Motor neuron (in vitro differentiated cells): ENCODE data around the gene PATZ1. TPM values are rescaled to one million over a fixed set of nuclear protein-coding genes. Genes with fewer than 3 reads are reported as not detected.
"Not testable (repeated sequence)": the region's sequence is repeated elsewhere in the genome, so short reads cannot be mapped to it uniquely, and the experiment has no call there.

ENCODE experiments used
- ATAC-seq, 8 experiments: fragments of 200-7000 bp; cut with Tn5 transposase; replicated peaks in 6 of 8; 2 replicates each; pipeline ENCODE4 v1.8.0; 2021; ENCODE audit warnings: mild to moderate bottlenecking in 8 of 8, moderate library complexity in 8 of 8
- H3K27ac ChIP-seq, 2 donors: fragments of 250-450 bp; sonication (Bioruptor Pico); 2 replicates each; pipeline ENCODE4 v1.9.0; 2021; ENCODE audit warnings: antibody characterized with exemption in 2 of 2, mild to moderate bottlenecking in 2 of 2, moderate library complexity in 1 of 2
- H3K4me1 ChIP-seq, 2 donors: fragments of 250-450 bp; sonication (Bioruptor Pico); replicated peaks in 1 of 2; 2 replicates each; pipeline ENCODE4 v1.6.1; 2021; ENCODE audit warnings: antibody characterized with exemption in 2 of 2, mild to moderate bottlenecking in 2 of 2, moderate library complexity in 1 of 2
- H3K4me3 ChIP-seq, 5 donors: fragments of 250-450 bp; sonication (Bioruptor Pico); 2 replicates each; pipeline ENCODE4 v1.9.0; 2021; ENCODE audit warnings: antibody characterized with exemption in 5 of 5, mild to moderate bottlenecking in 5 of 5, moderate library complexity in 4 of 5
- WGBS, 10 experiments: fragments of 450-650 bp; shearing (Covaris generic); methylation state at CpG; one replicate each; pipeline ENCODE4 v1.0.0; 2022; 5-methylcytosine and 5-hydroxymethylcytosine counted together
- in situ Hi-C, 9 experiments: fragments of 400-800 bp; cut with MboI; loops; one replicate each; pipeline ENCODE4 v1.15.0; 2021; ENCODE audit warnings: low sequenced_read_pairs in 9 of 9, low pct_unique_long_range_greater_than_20kb in 2 of 9; ENCODE audit not compliant: unreplicated experiment in 9 of 9
- total RNA-seq, 8 experiments: library from RNA; unstranded; fragments of 300-600 nt; gene quantifications; 2 replicates each; pipeline versions ENCODE4 v1.2.3 to v1.2.4, GENCODE V29; 2022

Gene PATZ1
- total RNA-seq, 8 experiments from 2014 or later = 4.7 to 69.6 (median 31.9) TPM

DNA sequence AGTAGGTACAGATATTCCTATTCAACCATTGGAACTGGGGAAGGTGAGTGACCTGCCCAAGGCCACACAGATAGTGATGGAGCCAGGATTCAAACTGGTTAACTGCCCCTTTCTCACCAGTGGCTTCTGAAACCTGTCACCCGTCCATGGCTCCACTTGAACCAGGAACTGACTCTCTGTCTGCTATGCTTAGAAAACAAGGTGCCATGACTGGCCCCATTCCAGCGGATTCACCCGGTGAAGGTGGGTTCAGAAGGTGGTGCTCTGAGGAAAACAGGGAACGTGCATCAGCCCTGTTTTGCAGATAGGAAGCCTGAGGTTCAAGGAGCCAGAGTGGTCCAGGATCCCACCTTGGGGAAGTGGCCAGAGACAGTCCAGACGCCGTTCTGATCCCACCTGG lies 2.6 kb upstream of the PATZ1 start:
- Histone ChIP-seq H3K4me1 (peaks cover 8 to 16% of the 10 kb centered on the region in 2 donors), H3K4me3 (no peak overlapping the region), H3K27ac (no peak overlapping the region)
- 81 to 100% (median 97%) methylated on average over 1 to 6 of the region's 6 CpGs; no CpG with 5 or more reads in 2 of the 10 experiments for WGBS, 10 experiments
- no peak for ATAC-seq
- in situ Hi-C loops = no loop called here

- in situ Hi-C loops, ATAC-seq: not testable (repeated sequence)
- peaks cover 8 to 16% of the 10 kb centered on the region in 2 donors for H3K4me1 ChIP-seq
- WGBS, 10 experiments = 58 to 100% (median 60%) methylated on average over 1 to 3 of the region's 16 CpGs; no CpG with 5 or more reads in 3 of the 10 experiments
- H3K4me3 ChIP-seq = peak overlapping the region; percentile 49 to 97 (median 67)
- peak overlapping the region; percentile 96 to 99 for H3K27ac ChIP-seq
Observed at GRCh38 chr22:31348009-31348337, 1.8 kb upstream of the PATZ1 start.

GRCh38 chr22:31347251-31348008 lies 1.3 kb upstream of the PATZ1 start:
- peak overlapping the region; percentile 96 to 99 for H3K27ac ChIP-seq
- peak; percentile 7 to 62 (median 18) for ATAC-seq
- in situ Hi-C loops = no loop called here

DNA sequence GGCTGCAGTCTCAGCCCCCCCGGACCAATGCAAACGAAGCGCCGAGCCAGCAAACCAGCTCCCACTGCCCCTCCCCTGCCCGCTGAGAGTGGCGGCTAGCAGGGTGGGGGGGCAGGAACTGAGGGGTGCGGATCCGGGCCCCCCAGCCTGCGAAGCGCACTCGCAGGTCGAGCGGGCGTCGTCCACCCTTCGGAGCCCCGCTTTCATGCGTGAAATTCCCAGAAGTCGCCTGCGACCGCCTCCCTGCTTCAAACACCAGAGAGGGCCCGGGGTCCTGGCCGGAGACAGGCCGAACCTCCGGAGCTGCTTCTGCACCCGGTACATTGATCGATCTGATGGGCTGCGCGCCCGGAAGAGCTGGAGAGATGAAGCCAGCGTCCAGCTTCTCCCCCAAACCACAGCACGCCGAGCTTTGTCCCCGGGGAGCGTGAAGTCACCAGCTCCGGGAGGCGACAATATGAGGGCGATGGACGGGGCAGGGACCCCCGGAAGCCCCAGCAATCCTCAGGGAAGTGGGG lies 646 bp upstream of the PATZ1 start:
- H3K4me1 ChIP-seq = peaks cover 15 to 22% of the 10 kb centered on the region in 2 donors
- peak; percentile 6 to 37 (median 15) for ATAC-seq
- in situ Hi-C loops = no loop called here
- H3K27ac ChIP-seq = peak overlapping the region; percentile 96 to 99
- 0% methylated on average over 8 of the region's 40 CpGs; no CpG with 5 or more reads in 9 of the 10 experiments for WGBS, 10 experiments
- peak overlapping the region; percentile 49 to 97 (median 67) for H3K4me3 ChIP-seq

More at GRCh38 chr22:31347251-31348008, 1.3 kb upstream of the PATZ1 start:
- H3K4me1 ChIP-seq = peaks cover 8 to 16% of the 10 kb centered on the region in 2 donors
- H3K4me3 ChIP-seq = peak overlapping the region; percentile 49 to 97 (median 67)
- 0 to 9% (median 3%) methylated on average over 1 to 28 of the region's 50 CpGs; no CpG with 5 or more reads in 5 of the 10 experiments for WGBS, 10 experiments

DNA sequence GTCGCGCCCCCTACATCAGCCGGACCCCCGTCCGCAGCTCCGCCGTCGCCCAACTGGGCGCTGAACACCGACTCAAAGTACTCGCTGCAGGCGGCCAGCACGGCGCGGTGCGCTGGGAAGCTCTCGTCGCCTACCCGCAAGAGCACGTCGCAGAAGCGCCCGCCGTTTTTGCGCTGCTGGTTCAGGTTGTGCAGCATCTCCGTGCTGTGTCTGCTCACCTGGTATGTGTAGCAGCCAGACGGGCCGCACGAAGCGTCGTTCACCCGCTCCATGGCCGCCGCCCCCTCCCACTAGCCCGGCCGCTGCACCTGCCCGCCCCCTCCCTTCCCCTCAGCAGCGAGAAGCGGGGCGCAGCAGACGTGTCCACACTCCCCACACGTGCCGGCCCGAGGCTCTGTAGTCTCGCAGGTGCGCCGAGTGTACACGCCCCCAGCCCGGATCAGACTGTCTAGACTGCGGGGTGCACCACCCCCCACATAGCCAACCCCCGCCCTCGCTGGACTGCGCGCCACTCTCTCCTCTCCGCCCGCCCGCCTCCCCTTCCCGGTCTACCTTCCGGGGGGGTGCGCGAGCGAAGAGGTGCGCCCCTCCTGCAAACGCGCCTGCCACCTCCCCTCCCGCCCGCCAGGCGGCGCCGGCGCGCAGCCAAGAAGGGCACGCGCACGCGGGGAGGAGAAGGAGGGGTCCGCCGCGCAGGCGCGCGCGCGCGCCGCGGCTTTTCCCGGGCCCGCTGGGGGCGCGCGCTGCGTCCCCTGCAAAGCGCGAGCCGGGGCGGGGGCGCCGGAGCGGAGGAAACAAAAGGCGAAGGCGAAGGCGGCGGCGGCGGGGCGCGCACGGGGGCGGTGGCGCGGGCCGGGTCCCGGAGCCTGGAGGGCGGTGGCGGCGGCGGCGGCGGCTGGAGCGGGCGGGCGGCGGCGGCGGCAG lies 553 bp downstream of the PATZ1 start:
- in situ Hi-C loops = no loop called here
- peak; percentile 44 to 66 (median 54) for ATAC-seq
- Histone ChIP-seq H3K4me1 (peaks cover 25 to 30% of the 10 kb centered on the region in 2 donors), H3K27ac (peak overlapping the region; percentile 96 to 99), H3K4me3 (peak overlapping the region; percentile 49 to 97 (median 67))
- WGBS, 10 experiments = no CpG with 5 or more reads among the region's 126 CpGs

DNA sequence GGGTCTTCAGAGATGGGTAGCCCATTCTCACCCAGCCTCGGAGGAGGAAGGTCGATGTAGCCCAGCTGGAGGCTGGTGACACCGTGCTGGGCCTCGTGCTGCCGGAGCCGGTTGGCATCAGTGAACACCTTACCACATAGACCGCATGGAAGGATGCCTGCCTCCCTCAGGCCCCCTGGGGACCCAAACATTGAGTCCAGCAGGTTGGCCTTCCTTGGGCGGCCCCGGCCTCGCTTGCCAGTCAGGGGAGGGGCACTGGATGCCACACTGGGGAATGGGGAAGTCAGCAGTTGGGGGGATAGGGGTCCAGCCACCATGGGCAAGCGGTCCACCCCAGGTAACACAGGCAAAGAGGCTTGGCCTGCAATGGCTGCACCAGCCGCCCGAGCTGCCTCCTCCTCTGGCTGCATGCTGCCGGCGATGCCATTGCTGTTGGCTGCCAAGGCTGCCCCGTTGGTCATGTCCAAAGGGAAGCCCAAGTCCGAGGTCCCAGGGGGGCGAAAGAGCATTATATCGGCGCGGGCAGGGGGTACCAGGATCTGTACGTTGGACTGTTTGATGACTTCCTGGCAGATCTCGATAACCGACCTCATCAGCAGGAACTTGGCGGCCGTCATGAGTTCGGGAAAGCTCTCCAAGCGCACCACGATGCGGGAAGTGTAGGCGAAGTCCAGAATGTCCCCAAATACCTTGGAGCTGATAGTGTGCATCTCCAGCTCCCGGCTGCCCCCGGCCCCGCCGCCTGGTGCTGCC lies 1.4 kb downstream of the PATZ1 start:
- Histone ChIP-seq H3K4me1 (peaks cover 20 to 29% of the 10 kb centered on the region in 2 donors), H3K4me3 (peak overlapping the region; percentile 49 to 97 (median 67)), H3K27ac (peak overlapping the region; percentile 96 to 99)
- 6 to 70% (median 41%) methylated on average over 1 to 8 of the region's 35 CpGs; no CpG with 5 or more reads in 5 of the 10 experiments for WGBS, 10 experiments
- in situ Hi-C loops = no loop called here
- no peak for ATAC-seq

DNA sequence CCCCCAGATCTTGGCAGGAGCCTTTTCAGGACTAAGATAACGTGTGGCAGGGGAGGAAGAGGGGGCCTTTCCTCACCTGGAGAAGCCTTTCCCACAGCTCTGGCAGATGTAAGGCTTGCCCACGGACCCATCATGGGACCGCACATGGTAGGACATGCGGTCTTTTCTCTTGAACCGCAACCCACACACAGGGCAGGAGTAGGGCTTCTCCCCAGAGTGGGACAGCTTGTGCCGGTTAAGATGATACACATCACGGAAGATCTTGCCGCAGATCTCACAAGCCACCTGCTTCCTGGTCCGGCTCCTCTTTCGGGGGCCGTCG lies 1.9 kb downstream of the PATZ1 start:
- Histone ChIP-seq H3K27ac (peak overlapping the region; percentile 96 to 99), H3K4me1 (peaks cover 20 to 32% of the 10 kb centered on the region in 2 donors), H3K4me3 (peak overlapping the region; percentile 49 to 97 (median 67))
- WGBS, 10 experiments = 28 to 97% (median 60%) methylated on average over 2 to 6 of the region's 12 CpGs; no CpG with 5 or more reads in 6 of the 10 experiments
- ATAC-seq = no peak
- in situ Hi-C loops = no loop called here

GRCh38 chr22:31343235-31344191 lies 2.6 kb downstream of the PATZ1 start:
- ATAC-seq = peak in 5 of 8 experiments; percentile 30 to 41 (median 37)
- Histone ChIP-seq H3K4me3 (peak overlapping the region; percentile 49 to 97 (median 67)), H3K4me1 (peaks cover 20 to 32% of the 10 kb centered on the region in 2 donors), H3K27ac (peak overlapping the region; percentile 96 to 99)
- in situ Hi-C loops = no loop called here
- 0 to 61% (median 18%) methylated on average over 1 to 9 of the region's 18 CpGs; no CpG with 5 or more reads in 2 of the 10 experiments for WGBS, 10 experiments

GRCh38 chr22:31342389-31343140 lies 3.6 kb downstream of the PATZ1 start:
- H3K27ac ChIP-seq = peak overlapping the region; percentile 96 to 99
- in situ Hi-C loops = no loop called here
- H3K4me3 ChIP-seq = peak overlapping the region; percentile 49 to 97 (median 67)
- ATAC-seq = peak in 4 of 8 experiments; percentile 3 to 30 (median 8)
- H3K4me1 ChIP-seq = peaks cover 17 to 28% of the 10 kb centered on the region in 2 donors
- 0 to 100% (median 10%) methylated on average over 1 to 4 of the region's 16 CpGs; no CpG with 5 or more reads in 6 of the 10 experiments for WGBS, 10 experiments

DNA sequence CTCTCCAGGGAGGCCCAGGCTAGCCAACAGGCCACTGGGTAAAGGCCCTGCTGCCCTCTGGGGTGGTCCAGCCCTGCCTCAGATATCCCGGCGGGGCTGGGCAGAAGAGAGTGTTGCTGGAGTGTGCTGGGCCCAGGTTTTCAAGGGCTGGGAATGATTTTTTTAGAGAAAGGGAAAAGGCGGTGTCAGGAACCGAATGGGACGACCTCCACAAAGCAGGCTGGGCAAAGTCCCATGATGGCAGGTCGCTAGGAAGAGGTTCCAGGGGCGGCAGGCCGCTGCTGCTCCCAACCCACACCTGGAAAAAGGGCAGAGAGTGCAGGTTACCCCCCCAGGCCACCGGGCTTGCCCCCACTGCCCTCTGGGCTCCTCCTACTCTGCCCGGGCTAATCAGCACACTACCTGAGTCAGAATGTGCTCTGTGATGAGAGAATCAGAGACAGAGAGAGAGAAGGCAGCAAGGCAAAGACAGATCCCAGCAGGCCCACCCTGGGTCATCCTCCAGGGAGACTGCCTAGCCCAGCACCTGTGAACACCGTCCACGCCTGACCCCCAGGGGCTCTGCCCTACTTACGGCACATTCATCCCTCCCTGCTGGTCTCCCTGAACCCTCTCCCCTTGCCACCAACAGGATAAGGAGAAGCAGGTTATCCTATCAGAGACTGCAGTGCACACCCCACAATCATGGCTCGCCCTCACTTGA lies 4.6 kb downstream of the PATZ1 start:
- Histone ChIP-seq H3K4me1 (peaks cover 17 to 28% of the 10 kb centered on the region in 2 donors), H3K4me3 (no peak overlapping the region), H3K27ac (no peak overlapping the region)
- ATAC-seq = no peak
- 87 to 100% (median 100%) methylated on average over 1 to 7 of the region's 14 CpGs; no CpG with 5 or more reads in 5 of the 10 experiments for WGBS, 10 experiments
- in situ Hi-C loops = no loop called here
